IPS DF 6.9 (cell line): ENCODE data around the gene SIAH1.

Experiments
- DNase-seq: peaks from one replicate; pipeline ENCODE4 v3.0.0-alpha.2; 2013; ENCODE audit warnings: low read depth, low spot score
- H3K27ac ChIP-seq: one replicate; pipeline ENCODE4 v1.5.1; 2013; ENCODE audit warnings: low read length, control low read depth
- H3K27me3 ChIP-seq: 2 replicates; pipeline ENCODE4 v1.6.1; 2013; ENCODE audit warnings: mild to moderate bottlenecking, low read length; ENCODE audit not compliant: control insufficient read depth, insufficient read depth
- H3K36me3 ChIP-seq: 2 replicates; pipeline ENCODE4 v1.6.1; 2013; ENCODE audit warnings: low read length; ENCODE audit not compliant: control insufficient read depth, insufficient read depth
- H3K4me1 ChIP-seq: 2 replicates; pipeline ENCODE4 v1.6.1; 2013; ENCODE audit warnings: low read length; ENCODE audit not compliant: control insufficient read depth, insufficient read depth
- H3K4me3 ChIP-seq: 2 replicates; pipeline ENCODE4 v1.5.1; 2013; ENCODE audit warnings: mild to moderate bottlenecking, low read length
- H3K9me3 ChIP-seq: 2 replicates; pipeline ENCODE4 v1.6.1; 2013; ENCODE audit warnings: low read length, inconsistent platforms; ENCODE audit not compliant: control insufficient read depth, insufficient read depth
- WGBS: extraction: QIAGEN DNeasy Blood & Tissue Kit; methylation state at CpG from one replicate; pipeline ENCODE4 v1.1.7; 2013; ENCODE audit warnings: mixed read lengths, missing lambda C conversion rate; ENCODE audit not compliant: insufficient read length, insufficient coverage; 5-methylcytosine and 5-hydroxymethylcytosine counted together

The SIAH1 gene

GRCh38 chr16:48385253-48386150 lies at the start of gene SIAH1:
TSS of gene SIAH1 (minus strand) at chr16:48385413. CDS start at chr16:48362428, 22,985 bp downstream.
- WGBS: no CpG with 5 or more reads among the region's 105 CpGs
- Histone ChIP-seq H3K9me3 (no peaks in the 10 kb centered on the region), H3K36me3 (no peaks in the 10 kb centered on the region), H3K27ac (no peak within 1 kb of the TSS), H3K4me1 (no peaks in the 10 kb centered on the region), H3K27me3 (no peaks in the 10 kb centered on the region), H3K4me3 (peak within 1 kb of the TSS; percentile 96)
- DNase-seq: no peak

DNA sequence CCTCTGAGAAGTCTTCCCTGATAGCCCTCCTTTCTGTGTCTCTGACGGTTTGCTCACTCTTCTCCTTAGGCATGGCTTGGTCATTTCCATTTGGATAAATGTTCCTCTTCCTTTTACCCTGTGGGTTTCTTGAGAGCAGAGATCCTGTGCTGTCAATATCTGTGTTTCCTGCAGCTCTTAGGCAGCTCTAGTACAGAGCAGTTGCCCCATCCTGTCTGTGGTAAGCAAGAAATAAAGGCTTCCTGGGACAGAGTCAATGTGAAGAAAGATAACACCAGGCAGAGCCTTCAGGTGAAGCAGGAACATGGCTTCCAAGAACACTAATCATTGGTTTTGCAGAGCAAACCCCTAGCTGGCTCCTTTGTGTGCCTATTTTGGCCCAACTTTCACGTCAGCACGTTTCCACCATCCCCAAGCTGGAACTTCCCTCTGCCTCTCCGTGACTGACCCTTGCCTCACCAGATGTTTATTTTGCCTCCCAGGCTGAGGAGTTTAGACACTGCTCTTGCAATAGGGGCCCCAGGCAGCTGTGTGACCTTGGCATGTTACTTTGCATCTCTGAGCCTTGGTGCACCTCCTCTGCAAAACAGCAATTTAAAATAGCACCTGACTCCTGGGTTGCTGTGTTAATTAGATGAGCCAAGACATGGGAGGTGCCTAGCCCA lies 49.6 kb upstream of the SIAH1 start:
- no peak for DNase-seq
- WGBS: no CpG with 5 or more reads among the region's 4 CpGs
- Histone ChIP-seq H3K9me3 (no peaks in the 10 kb centered on the region), H3K27me3 (no peaks in the 10 kb centered on the region), H3K36me3 (no peaks in the 10 kb centered on the region), H3K27ac (no peak overlapping the region), H3K4me3 (no peak overlapping the region), H3K4me1 (no peaks in the 10 kb centered on the region)

DNA sequence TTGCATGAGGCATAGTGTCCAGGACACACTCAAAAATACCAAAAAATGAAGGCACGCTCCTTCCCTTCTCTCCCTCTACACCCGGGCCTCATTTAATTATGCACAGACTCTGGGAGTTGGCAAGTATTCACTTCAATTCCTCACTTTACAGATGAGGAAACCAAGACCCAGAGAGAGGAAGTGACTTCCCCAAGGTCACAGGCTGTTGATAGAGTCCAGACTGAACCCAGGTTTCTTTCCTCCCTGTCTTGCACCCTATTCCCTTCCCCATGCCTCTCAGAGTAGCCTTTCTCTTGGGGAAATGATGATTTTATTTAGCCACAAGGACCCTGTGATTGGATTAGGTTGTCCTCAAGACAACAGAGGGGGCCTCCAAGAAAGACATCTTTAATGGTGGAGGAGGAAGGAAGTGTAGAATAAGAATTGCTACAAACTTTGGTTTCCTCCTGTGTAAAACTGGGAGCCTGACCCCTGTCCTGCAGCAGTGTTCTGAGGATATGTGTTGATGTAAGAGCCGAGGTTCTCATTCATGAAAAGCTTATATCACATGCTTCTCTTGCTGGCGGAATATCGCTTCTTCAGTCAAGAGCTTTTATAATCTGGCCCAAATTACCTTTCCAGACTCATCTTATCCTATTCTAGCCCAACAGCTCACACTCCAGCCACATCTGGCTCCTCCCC lies 48.8 kb upstream of the SIAH1 start:
- Histone ChIP-seq H3K4me3 (no peak overlapping the region), H3K27me3 (no peaks in the 10 kb centered on the region), H3K4me1 (no peaks in the 10 kb centered on the region), H3K27ac (no peak overlapping the region), H3K36me3 (no peaks in the 10 kb centered on the region), H3K9me3 (no peaks in the 10 kb centered on the region)
- no CpG with 5 or more reads among the region's 5 CpGs for WGBS
- no peak for DNase-seq

DNA sequence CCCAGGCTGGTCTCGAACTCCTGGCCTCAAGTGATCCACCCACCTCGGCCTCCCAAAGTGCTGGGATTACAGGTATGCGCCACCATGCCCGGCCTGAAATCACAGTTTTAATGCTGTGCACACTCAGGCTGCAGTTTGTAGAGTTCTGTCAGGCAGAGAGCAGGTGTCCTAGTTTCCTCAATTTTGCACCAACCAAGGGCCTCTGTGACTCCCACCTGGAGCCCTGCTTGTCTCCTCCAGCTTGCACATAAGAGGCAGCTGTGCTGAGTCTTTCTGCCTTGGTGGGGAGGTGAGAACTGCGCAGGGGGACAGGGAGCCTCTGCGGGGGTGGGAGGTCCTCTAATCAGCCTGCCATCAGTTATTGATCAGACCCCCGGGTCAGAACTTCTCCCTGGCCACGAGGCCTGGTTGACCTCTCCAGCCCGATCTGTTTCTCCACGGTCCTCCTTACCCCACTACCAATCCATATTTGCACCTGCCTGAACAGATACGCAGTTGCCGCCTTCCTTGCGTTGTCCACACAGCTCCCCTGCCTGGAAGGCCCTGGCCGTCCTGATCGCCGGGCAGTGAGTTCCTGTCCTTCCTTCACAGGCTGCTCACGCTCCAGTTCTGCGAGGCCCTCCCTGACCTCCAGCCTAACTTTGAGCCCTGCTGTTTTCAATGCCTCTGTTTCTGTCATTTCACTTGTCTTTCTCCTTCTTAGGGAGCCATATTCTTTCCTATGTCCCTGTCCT lies 48.1 kb upstream of the SIAH1 start:
- H3K4me3 ChIP-seq: no peak overlapping the region
- no peaks in the 10 kb centered on the region for H3K27me3 ChIP-seq
- DNase-seq: no peak
- no peaks in the 10 kb centered on the region for H3K9me3 ChIP-seq
- WGBS: no CpG with 5 or more reads among the region's 18 CpGs
- H3K27ac ChIP-seq: no peak overlapping the region
- H3K4me1 ChIP-seq: no peaks in the 10 kb centered on the region
- no peaks in the 10 kb centered on the region for H3K36me3 ChIP-seq

DNA sequence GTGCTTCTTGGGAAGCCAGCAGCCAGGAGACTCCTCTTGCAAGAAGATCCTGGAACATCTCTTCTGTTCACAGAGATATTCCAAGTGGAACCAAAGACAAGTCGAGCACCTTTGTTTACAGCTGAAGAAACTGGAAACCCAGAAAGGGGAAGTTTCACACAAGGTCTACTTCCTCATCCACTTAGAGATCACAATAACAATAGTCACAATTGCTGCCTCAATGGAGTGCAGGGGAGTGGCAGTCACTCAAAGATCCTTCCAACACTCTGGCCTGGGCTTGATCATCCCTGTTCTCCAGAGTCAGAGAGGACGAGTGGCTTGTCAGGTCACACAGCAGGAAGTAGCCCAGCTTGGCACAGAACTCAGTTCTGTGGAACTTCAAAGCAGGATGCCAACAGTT lies 46.9 kb upstream of the SIAH1 start:
- no peaks in the 10 kb centered on the region for H3K27me3 ChIP-seq
- no peaks in the 10 kb centered on the region for H3K9me3 ChIP-seq
- DNase-seq: no peak
- H3K4me1 ChIP-seq: no peaks in the 10 kb centered on the region
- WGBS: no CpG with 5 or more reads among the region's 2 CpGs
- no peaks in the 10 kb centered on the region for H3K36me3 ChIP-seq
- H3K27ac ChIP-seq: no peak overlapping the region
- no peak overlapping the region for H3K4me3 ChIP-seq

DNA sequence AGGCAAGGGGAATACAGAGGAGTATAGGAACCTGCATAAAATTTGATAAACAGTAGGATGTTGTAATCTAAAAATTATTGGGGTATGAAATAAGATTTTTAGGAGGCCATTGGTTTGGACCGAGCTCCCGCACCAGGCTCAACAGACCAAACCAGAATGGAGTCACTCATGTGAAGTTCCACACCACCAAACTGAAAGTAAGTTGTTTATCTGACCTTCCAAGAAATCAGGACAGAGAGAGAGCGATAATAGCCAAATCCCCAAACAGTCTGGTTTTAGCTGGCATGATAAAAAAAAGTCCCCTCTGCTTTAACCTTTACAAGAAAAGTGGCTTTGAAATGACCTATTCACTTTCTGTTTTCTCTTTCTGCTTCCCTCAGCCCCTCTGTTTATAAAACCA lies 45.7 kb upstream of the SIAH1 start:
- 100% methylated on average over 1 of the region's 3 CpGs for WGBS
- Histone ChIP-seq H3K9me3 (no peaks in the 10 kb centered on the region), H3K4me3 (no peak overlapping the region), H3K4me1 (no peaks in the 10 kb centered on the region), H3K27ac (no peak overlapping the region), H3K36me3 (no peaks in the 10 kb centered on the region), H3K27me3 (no peaks in the 10 kb centered on the region)
- no peak for DNase-seq

DNA sequence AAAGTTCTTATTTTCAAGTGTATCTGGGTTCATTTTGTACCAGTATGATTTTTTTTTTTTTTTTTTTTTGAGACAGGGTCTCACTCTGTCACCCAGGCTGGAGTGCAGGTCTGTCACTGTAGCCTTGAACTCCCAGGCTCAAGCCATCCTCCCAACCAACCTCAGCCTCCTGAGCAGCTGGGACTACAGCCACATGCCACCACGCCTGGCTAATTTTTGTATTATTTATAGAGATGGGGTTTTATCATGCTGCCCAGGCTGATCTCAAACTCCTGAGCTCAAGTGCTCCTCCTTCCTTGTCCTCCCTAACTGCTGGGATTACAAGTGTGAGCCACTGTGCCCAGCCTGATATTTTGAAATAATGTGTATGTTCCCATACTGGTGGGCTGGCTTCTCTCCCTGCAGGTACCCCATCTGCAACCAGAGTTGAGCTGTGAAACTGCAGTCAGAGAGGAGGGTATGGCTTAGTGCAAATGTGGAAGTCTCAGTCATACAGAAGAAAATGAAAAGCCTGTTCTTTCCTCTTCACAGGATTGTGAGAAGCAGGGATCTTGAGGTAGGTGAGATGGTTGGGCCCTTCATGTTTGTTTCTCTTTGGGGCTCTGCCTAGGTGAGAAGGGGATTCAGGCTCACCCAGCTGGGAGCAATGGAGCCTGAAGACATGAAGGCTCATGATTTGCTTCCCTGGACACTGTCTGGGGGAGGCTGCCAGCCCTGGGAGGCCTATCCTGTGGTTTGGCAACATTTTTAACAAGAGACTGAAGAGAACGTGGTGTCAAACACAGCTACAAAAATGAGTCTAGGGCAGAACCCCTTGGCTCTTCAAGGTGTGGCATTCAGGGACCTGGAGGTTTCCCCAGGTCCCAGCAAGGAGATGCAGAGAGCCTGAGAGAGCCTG lies 41.3 kb upstream of the SIAH1 start:
- no peak overlapping the region for H3K4me3 ChIP-seq
- WGBS: no CpG with 5 or more reads among the region's 2 CpGs
- DNase-seq: no peak

DNA sequence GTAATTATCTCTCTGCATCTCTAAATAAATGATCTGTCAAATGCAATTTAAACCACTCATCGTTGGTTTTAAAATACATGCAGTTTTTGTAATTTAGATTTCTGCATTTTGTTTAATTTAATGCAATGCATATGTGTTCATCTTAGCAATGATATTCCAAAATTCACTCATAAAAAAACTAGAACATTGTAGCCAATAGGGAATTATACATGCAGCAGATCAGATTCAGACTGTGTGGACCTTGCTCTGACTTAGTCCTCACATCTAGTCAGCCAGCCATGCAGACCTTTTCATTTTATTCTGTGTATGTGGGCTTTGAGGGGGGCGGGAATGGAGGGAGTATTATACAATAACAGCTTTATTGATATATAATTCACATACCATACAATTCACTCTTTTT lies 37.3 kb upstream of the SIAH1 start:
- Histone ChIP-seq H3K27me3 (no peaks in the 10 kb centered on the region), H3K27ac (no peak overlapping the region), H3K4me3 (no peak overlapping the region), H3K4me1 (no peaks in the 10 kb centered on the region), H3K36me3 (no peaks in the 10 kb centered on the region), H3K9me3 (no peaks in the 10 kb centered on the region; the same call in 1 of the 2 replicates)
- no peak for DNase-seq
- WGBS: no CpG with 5 or more reads among the region's 2 CpGs

More for the DNA sequence above, 41.3 kb upstream of the SIAH1 start:
- Histone ChIP-seq H3K4me1 (no peaks in the 10 kb centered on the region), H3K9me3 (no peaks in the 10 kb centered on the region), H3K27me3 (no peaks in the 10 kb centered on the region), H3K36me3 (no peaks in the 10 kb centered on the region), H3K27ac (no peak overlapping the region)

DNA sequence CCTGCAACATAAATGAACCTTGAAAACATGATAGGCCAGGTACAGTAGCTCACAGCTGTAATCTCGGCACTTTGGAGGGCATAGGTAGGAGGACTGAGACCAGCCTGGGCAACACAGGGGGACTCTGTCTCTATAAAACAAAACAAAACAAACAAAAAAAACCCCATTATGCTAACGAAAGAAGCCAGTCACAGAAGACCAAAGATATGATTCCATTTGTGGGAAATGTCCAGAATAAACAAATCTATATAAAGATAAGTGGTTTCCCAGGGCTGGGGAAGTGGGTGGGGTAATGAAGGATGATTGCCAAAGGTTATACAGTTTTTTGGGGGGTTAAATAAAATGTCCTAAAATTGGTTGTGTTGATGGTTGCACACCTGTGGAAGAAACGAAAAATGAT lies 36.5 kb upstream of the SIAH1 start:
- Histone ChIP-seq H3K9me3 (no peaks in the 10 kb centered on the region; the same call in 1 of the 2 replicates), H3K27ac (no peak overlapping the region), H3K4me1 (no peaks in the 10 kb centered on the region), H3K36me3 (no peaks in the 10 kb centered on the region), H3K4me3 (no peak overlapping the region), H3K27me3 (no peaks in the 10 kb centered on the region)
- 100% methylated on average over 1 of the region's 3 CpGs for WGBS
- DNase-seq: no peak
